Parathyroid adenoma (tissue), 2 donors: Measurements from ENCODE around the gene UTP15.

Experiments used
- H2AFZ ChIP-seq: fragments of 300-600 bp; sonication (generic); one replicate; pipeline ENCODE4 v1.7.0; 2017; ENCODE audit warnings: antibody characterized with exemption, mild to moderate bottlenecking
- H3K27ac ChIP-seq: fragments of 300-600 bp; sonication (generic); one replicate; pipeline ENCODE4 v1.7.0; 2017
- H3K27me3 ChIP-seq: fragments of 300-600 bp; sonication (generic); one replicate; pipeline ENCODE4 v1.7.0; 2017; ENCODE audit warnings: low read length; ENCODE audit not compliant: control insufficient read depth, insufficient read depth
- H3K36me3 ChIP-seq: fragments of 300-600 bp; sonication (generic); one replicate; pipeline ENCODE4 v1.7.0; 2017; ENCODE audit warnings: low read length; ENCODE audit not compliant: control insufficient read depth, insufficient read depth
- H3K4me1 ChIP-seq: fragments of 300-600 bp; sonication (generic); one replicate; pipeline ENCODE4 v1.7.0; 2017; ENCODE audit warnings: control low read depth
- H3K4me2 ChIP-seq: fragments of 300-600 bp; sonication (generic); one replicate; pipeline ENCODE4 v1.7.0; 2017; ENCODE audit warnings: low read length
- H3K4me3 ChIP-seq: fragments of 300-600 bp; sonication (generic); one replicate; pipeline ENCODE4 v1.7.0; 2017; ENCODE audit warnings: low read depth, low read length
- H3K79me2 ChIP-seq: fragments of 300-600 bp; sonication (generic); one replicate; pipeline ENCODE4 v1.7.0; 2017; ENCODE audit warnings: control low read depth
- H3K9ac ChIP-seq: fragments of 300-600 bp; sonication (generic); one replicate; pipeline ENCODE4 v1.7.0; 2017; ENCODE audit warnings: mild to moderate bottlenecking
- H3K9me3 ChIP-seq: fragments of 300-600 bp; sonication (generic); one replicate; pipeline ENCODE4 v1.7.0; 2017; ENCODE audit warnings: low read length; ENCODE audit not compliant: control insufficient read depth
- CTCF ChIP-seq: fragments of 300-600 bp; sonication (generic); IDR thresholded peaks from one replicate; pipeline ENCODE4 v1.7.0; 2017; ENCODE audit warnings: antibody characterized with exemption, mild to moderate bottlenecking
- donor health status: primary hyperparathyroidism.

The UTP15 gene

GRCh38 chr5:73534011-73534644 is 31.4 kb upstream of the UTP15 start:
- no peak overlapping the region for H3K4me2 ChIP-seq
- H3K9me3 ChIP-seq, result no peaks in the 10 kb centered on the region
- no peak overlapping the region for H3K4me3 ChIP-seq
- H3K79me2 ChIP-seq, result no peaks in the 10 kb centered on the region
- no peak overlapping the region for H3K9ac ChIP-seq
- H3K27ac ChIP-seq, result no peak overlapping the region
- no peaks in the 10 kb centered on the region for H3K27me3 ChIP-seq
- H3K36me3 ChIP-seq, result no peaks in the 10 kb centered on the region
- H2AFZ ChIP-seq, result no peak overlapping the region
- no peaks in the 10 kb centered on the region for H3K4me1 ChIP-seq
- no peak for TF ChIP-seq CTCF

GRCh38 chr5:73534971-73535370 is 30.6 kb upstream of the UTP15 start:
- no peak overlapping the region for H3K27ac ChIP-seq
- no peak for TF ChIP-seq CTCF
- H3K36me3 ChIP-seq, result no peaks in the 10 kb centered on the region
- no peaks in the 10 kb centered on the region for H3K27me3 ChIP-seq
- no peaks in the 10 kb centered on the region for H3K9me3 ChIP-seq
- no peaks in the 10 kb centered on the region for H3K4me1 ChIP-seq
- no peak overlapping the region for H3K9ac ChIP-seq
- H3K79me2 ChIP-seq, result no peaks in the 10 kb centered on the region
- no peak overlapping the region for H3K4me2 ChIP-seq
- no peak overlapping the region for H3K4me3 ChIP-seq
- H2AFZ ChIP-seq, result no peak overlapping the region

- H3K36me3 ChIP-seq, result no peaks in the 10 kb centered on the region
- no peaks in the 10 kb centered on the region for H3K27me3 ChIP-seq
- no peak overlapping the region for H3K27ac ChIP-seq
- no peaks in the 10 kb centered on the region for H3K9me3 ChIP-seq
- no peak overlapping the region for H2AFZ ChIP-seq
- H3K4me1 ChIP-seq, result no peaks in the 10 kb centered on the region
- H3K4me3 ChIP-seq, result no peak overlapping the region
- no peak overlapping the region for H3K4me2 ChIP-seq
- no peaks in the 10 kb centered on the region for H3K79me2 ChIP-seq
- H3K9ac ChIP-seq, result no peak overlapping the region
- no peak for TF ChIP-seq CTCF
Observed at GRCh38 chr5:73539730-73540129, 25.8 kb upstream of the UTP15 start.

GRCh38 chr5:73540192-73540591 is 25.4 kb upstream of the UTP15 start:
- no peak for TF ChIP-seq CTCF
- H3K27ac ChIP-seq, result no peak overlapping the region
- H3K4me2 ChIP-seq, result no peak overlapping the region
- H3K27me3 ChIP-seq, result no peaks in the 10 kb centered on the region
- H3K4me1 ChIP-seq, result no peaks in the 10 kb centered on the region
- H2AFZ ChIP-seq, result no peak overlapping the region
- H3K79me2 ChIP-seq, result no peaks in the 10 kb centered on the region
- H3K9me3 ChIP-seq, result no peaks in the 10 kb centered on the region
- no peak overlapping the region for H3K9ac ChIP-seq
- no peaks in the 10 kb centered on the region for H3K36me3 ChIP-seq
- no peak overlapping the region for H3K4me3 ChIP-seq

- TF ChIP-seq CTCF, result no peak
- no peaks in the 10 kb centered on the region for H3K9me3 ChIP-seq
- no peak overlapping the region for H3K4me2 ChIP-seq
- H3K4me1 ChIP-seq, result no peaks in the 10 kb centered on the region
- H3K79me2 ChIP-seq, result no peaks in the 10 kb centered on the region
- H3K27ac ChIP-seq, result no peak overlapping the region
- no peaks in the 10 kb centered on the region for H3K36me3 ChIP-seq
- no peak overlapping the region for H3K9ac ChIP-seq
- no peak overlapping the region for H2AFZ ChIP-seq
- H3K27me3 ChIP-seq, result no peaks in the 10 kb centered on the region
- H3K4me3 ChIP-seq, result no peak overlapping the region
Observed at GRCh38 chr5:73542020-73542419, 23.5 kb upstream of the UTP15 start.
